GM10248 (cell line): Measurements from ENCODE around the gene FBLN1.

Experiments used
- CTCF ChIA-PET: fragments of 300-600 bp; sonication (Branson Sonifier 250); formaldehyde crosslinking; extraction: SDS; loops from one replicate; lab custom pipeline; 2021; ENCODE audit warnings: antibody characterized with exemption; lab: Yijun Ruan, JAX
- POLR2A ChIA-PET: fragments of 350-650 bp; sonication (Branson Sonifier 250); formaldehyde crosslinking; extraction: SDS; loops from one replicate; lab custom pipeline; 2020; ENCODE audit warnings: antibody characterized with exemption; lab: Yijun Ruan, JAX
- DNase-seq: peaks from one replicate; pipeline ENCODE4 v3.0.0; 2012; ENCODE audit errors: extremely low spot score
- TF ChIP-seq, protein P1 (sequence below): IDR thresholded peaks from 2 replicates; pipeline ENCODE4 v1.5.1; 2012; ENCODE audit warnings: mild to moderate bottlenecking, low read depth; ENCODE audit errors: extremely low read depth, missing control alignments, control extremely low read depth

FBLN1 gene

DNA sequence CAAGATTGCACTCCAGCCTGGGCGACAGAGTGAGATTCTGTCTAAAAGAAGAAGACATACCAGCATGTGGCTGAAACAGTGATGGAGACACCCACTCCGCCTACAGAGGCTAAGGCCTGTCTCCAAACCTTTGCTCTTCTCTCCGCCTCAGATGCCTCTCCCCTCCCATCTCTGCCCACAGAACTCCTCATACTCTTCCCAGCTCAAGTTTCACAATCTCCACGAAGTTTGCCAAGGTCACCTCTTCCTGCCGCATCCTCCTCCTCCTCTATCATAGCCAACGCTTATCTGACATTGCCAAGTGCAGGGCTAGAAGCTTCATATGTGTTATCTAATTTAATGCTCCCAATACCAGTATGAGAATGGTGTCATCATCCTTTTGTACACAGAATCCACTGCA, 25.9 kb upstream of the FBLN1 start:
- CTCF ChIA-PET = no interaction called here
- POLR2A ChIA-PET = no interaction called here
- DNase-seq = no peak
- TF ChIP-seq, protein P1, sequence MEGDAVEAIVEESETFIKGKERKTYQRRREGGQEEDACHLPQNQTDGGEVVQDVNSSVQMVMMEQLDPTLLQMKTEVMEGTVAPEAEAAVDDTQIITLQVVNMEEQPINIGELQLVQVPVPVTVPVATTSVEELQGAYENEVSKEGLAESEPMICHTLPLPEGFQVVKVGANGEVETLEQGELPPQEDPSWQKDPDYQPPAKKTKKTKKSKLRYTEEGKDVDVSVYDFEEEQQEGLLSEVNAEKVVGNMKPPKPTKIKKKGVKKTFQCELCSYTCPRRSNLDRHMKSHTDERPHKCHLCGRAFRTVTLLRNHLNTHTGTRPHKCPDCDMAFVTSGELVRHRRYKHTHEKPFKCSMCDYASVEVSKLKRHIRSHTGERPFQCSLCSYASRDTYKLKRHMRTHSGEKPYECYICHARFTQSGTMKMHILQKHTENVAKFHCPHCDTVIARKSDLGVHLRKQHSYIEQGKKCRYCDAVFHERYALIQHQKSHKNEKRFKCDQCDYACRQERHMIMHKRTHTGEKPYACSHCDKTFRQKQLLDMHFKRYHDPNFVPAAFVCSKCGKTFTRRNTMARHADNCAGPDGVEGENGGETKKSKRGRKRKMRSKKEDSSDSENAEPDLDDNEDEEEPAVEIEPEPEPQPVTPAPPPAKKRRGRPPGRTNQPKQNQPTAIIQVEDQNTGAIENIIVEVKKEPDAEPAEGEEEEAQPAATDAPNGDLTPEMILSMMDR = no peak

GRCh38 chr22:45477366-45478107, 25.1 kb upstream of the FBLN1 start:
- POLR2A ChIA-PET = no interaction called here
- DNase-seq = no peak
- TF ChIP-seq, protein P1 = no peak
- CTCF ChIA-PET = no interaction called here

DNA sequence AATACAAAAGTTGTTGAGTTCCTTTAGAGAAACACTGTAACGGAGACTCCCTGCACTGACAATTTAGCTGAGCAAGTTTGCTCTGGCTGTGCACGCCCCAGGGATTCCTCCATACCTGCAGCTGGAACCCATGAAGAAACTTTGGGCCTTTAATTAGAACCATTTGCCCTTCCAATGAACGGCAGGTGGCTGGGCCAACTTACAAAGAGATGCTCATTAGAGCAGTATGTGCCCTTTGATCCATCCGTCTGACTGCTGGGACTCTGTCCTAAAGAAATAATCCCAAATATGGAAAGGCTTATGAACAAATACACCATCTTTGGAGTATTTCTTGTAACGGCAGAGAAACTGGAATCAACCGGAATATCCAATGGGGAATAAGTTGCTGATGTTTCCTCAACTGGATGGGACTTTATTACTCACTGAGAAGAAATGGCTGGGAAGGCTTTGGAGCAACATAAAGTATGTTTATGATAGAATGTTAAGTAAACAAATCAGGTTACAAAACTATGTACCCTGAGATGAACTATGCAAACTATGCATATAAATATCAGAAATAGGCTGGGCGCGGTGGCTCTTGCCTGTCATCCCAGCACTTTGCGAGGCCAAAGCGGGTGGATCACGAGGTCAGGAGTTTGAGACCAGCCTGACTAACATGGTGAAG, 24.4 kb upstream of the FBLN1 start:
- CTCF ChIA-PET = no interaction called here
- TF ChIP-seq, protein P1 = no peak
- POLR2A ChIA-PET = no interaction called here
- no peak for DNase-seq

DNA sequence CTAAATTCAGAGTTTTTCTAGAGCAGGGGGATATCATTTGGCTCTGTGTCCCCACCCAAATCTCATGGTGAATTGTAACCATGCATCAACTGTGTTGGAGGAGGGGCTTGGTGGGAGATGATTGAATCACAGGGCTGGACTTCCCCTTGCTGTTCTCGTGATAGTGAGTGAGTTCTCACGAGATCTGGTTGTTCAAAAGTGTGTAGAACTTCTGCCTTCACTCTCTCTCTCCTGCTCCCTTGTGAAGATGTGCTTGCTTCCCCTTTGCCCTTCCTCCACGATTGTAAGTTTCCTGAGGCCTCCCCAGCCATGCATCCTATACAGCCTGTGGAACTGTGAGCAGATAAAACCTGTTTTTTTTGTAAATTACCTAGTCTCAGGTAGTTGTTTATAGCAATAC, 22.0 kb upstream of the FBLN1 start:
- CTCF ChIA-PET = no interaction called here
- no peak for DNase-seq
- TF ChIP-seq, protein P1 = no peak
- POLR2A ChIA-PET = no interaction called here

DNA sequence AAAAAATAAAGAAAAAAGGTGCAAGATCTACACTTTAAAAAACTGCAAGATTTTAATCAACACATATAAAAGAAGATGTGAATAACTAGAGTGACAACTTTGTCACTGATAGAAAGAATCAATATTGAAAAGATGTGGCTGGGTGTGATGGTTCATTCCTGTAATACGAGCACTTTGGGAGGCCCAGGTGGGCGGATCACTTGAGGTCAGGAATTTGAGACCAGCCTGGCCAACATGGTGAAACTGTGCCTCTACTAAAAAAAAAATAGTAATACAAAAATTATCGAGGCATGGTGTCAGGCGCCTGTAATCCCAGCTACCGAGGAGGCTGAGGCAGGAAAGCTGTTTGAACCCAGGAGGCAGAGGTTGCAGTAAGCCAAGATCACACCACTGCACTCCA, 21.0 kb upstream of the FBLN1 start:
- DNase-seq = no peak
- POLR2A ChIA-PET = no interaction called here
- CTCF ChIA-PET = no interaction called here
- TF ChIP-seq, protein P1 = no peak

DNA sequence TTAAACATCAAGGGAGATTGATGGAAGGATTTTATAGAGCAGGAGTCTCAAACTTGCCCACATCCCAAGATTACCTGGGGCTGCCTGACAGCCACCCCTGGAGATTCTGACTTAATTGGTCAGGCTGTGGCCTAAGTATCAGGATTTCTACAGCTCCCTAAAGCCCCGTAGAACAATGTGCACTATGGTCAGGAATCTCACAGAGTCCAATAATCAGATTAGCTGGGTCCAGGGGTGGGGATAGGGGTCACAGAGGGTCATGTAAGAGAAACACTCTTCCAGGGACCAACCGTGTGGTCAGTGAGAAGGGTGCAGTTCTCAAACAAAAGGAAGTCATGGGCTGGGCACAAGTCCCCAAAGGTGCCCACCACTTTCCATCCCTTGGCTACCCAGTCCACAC, 20.5 kb upstream of the FBLN1 start:
- no peak for DNase-seq
- TF ChIP-seq, protein P1 = no peak
- ChIA-PET POLR2A (no interaction called here), CTCF (no interaction called here)
